Endodermal cell (in vitro differentiated cells): ENCODE results near the gene CCDC122. TPM values are rescaled to one million over a fixed set of nuclear protein-coding genes. Genes with fewer than 3 reads are reported as not detected.

Source experiments
- DNase-seq: peaks from one replicate; pipeline ENCODE4 v3.0.0-alpha.2; 2017
- H3K27ac ChIP-seq: 2 replicates; pipeline ENCODE4 v1.5.1; 2013; ENCODE audit warnings: mild to moderate bottlenecking, low read depth, low read length, moderate library complexity
- H3K27me3 ChIP-seq: 2 replicates; pipeline ENCODE4 v1.6.1; 2013; ENCODE audit warnings: mild to moderate bottlenecking, low read length, moderate library complexity; ENCODE audit not compliant: insufficient read depth, control insufficient read depth, poor library complexity, severe bottlenecking
- H3K36me3 ChIP-seq: 2 replicates; pipeline ENCODE4 v1.7.0; 2013; ENCODE audit warnings: mild to moderate bottlenecking, low read length, moderate library complexity; ENCODE audit not compliant: control insufficient read depth, insufficient read depth
- H3K4me1 ChIP-seq: one replicate; pipeline ENCODE4 v1.7.0; 2013; ENCODE audit warnings: low read length; ENCODE audit not compliant: control insufficient read depth, insufficient read depth
- H3K4me3 ChIP-seq: 2 replicates; pipeline ENCODE4 v1.5.1; 2013; ENCODE audit warnings: mild to moderate bottlenecking, low read length, moderate library complexity
- H3K9ac ChIP-seq: 2 replicates; pipeline ENCODE4 v1.6.1; 2013; ENCODE audit warnings: mild to moderate bottlenecking, low read length, moderate library complexity; ENCODE audit not compliant: poor library complexity, severe bottlenecking; ENCODE audit errors: extremely low read depth
- H3K9me3 ChIP-seq: 2 replicates; pipeline ENCODE4 v1.6.1; 2013; ENCODE audit warnings: mild to moderate bottlenecking, low read length, moderate library complexity; ENCODE audit not compliant: control insufficient read depth
- H3K27ac Mint-ChIP-seq: 2 replicates; pipeline ENCODE4 v1.8.0; 2020; ENCODE audit warnings: mixed read lengths
- H3K27me3 Mint-ChIP-seq: 2 replicates; pipeline ENCODE4 v1.8.0; 2021; ENCODE audit warnings: mild to moderate bottlenecking, mixed read lengths; ENCODE audit not compliant: insufficient read depth
- H3K36me3 Mint-ChIP-seq: 2 replicates; pipeline ENCODE4 v1.8.0; 2020; ENCODE audit warnings: low read depth, mixed read lengths
- H3K4me1 Mint-ChIP-seq: 2 replicates; pipeline ENCODE4 v1.8.0; 2020; ENCODE audit warnings: mixed read lengths
- H3K4me3 Mint-ChIP-seq: 2 replicates; pipeline ENCODE4 v1.8.0; 2020; ENCODE audit warnings: mild to moderate bottlenecking, moderate library complexity, mixed read lengths
- H3K9me3 Mint-ChIP-seq: 2 replicates; pipeline ENCODE4 v1.8.0; 2020; ENCODE audit warnings: mild to moderate bottlenecking, mixed read lengths
- CTCF ChIP-seq: fragments of 200-600 bp; sonication (generic); conservative IDR thresholded peaks from 2 replicates; pipeline ENCODE4 v1.5.0; 2021; ENCODE audit warnings: antibody characterized with exemption, mild to moderate bottlenecking
- WGBS, 2 experiments: methylation state at CpG; one replicate each; pipeline versions ENCODE4 v1.1.5 to v1.1.7; 2013; ENCODE audit warnings: missing lambda C conversion rate in 2 of 2, mixed read lengths in 1 of 2; ENCODE audit not compliant: insufficient coverage in 1 of 2, insufficient read length in 1 of 2; 5-methylcytosine and 5-hydroxymethylcytosine counted together
- total RNA-seq, 2 donors: library from RNA; stranded (reverse); fragmentation: NEBNext Ultra II Directional in 1 of 2; extraction: Animal tissue kit (Norgen Biotek cat#: 25700) in 1 of 2; gene quantifications; 2 replicates in 1 of 2; 3 replicates in 1 of 2; pipeline ENCODE4 v1.2.1, GENCODE V29; 2021

CCDC122 gene
- total RNA-seq, 2 donors from 2014 or later = 10.2 to 11.5 TPM

- Histone ChIP-seq H3K27me3 (no peaks in the 10 kb centered on the region), H3K27ac (no peak overlapping the region), H3K9ac (no peak overlapping the region), H3K4me1 (no peaks in the 10 kb centered on the region), H3K9me3 (no peaks in the 10 kb centered on the region), H3K36me3 (no peaks in the 10 kb centered on the region), H3K4me3 (no peak overlapping the region)
- H3K9me3 Mint-ChIP-seq = no peaks in the 10 kb centered on the region
- no peaks in the 10 kb centered on the region for H3K4me1 Mint-ChIP-seq
- no peak overlapping the region for H3K4me3 Mint-ChIP-seq
- WGBS, 2 experiments = 67 to 73% methylated on average over 3 of the region's 3 CpGs
- peaks cover 13% of the 10 kb centered on the region for H3K27me3 Mint-ChIP-seq
- TF ChIP-seq CTCF = no peak
- H3K27ac Mint-ChIP-seq = no peak overlapping the region
- no peak for DNase-seq
- H3K36me3 Mint-ChIP-seq = no peaks in the 10 kb centered on the region
These were observed 81.7 kb downstream of the CCDC122 start for GRCh38 chr13:43797869-43798268.

GRCh38 chr13:43797159-43797558 is 82.4 kb downstream of the CCDC122 start:
- Histone ChIP-seq H3K9ac (no peak overlapping the region), H3K4me1 (no peaks in the 10 kb centered on the region), H3K4me3 (no peak overlapping the region), H3K36me3 (no peaks in the 10 kb centered on the region), H3K27me3 (no peaks in the 10 kb centered on the region), H3K9me3 (no peaks in the 10 kb centered on the region), H3K27ac (no peak overlapping the region)
- Mint-ChIP-seq H3K9me3 (no peaks in the 10 kb centered on the region), H3K27me3 (peaks cover 13% of the 10 kb centered on the region), H3K27ac (no peak overlapping the region), H3K4me1 (no peaks in the 10 kb centered on the region), H3K36me3 (no peaks in the 10 kb centered on the region), H3K4me3 (no peak overlapping the region)
- no peak for DNase-seq
- no peak for TF ChIP-seq CTCF
- WGBS, 2 experiments = 93% methylated on average over 1 of the region's 1 CpG; no CpG with 5 or more reads in 1 of the 2 experiments

- H3K27ac ChIP-seq = no peak overlapping the region
- no peak overlapping the region for H3K9ac ChIP-seq
- H3K9me3 Mint-ChIP-seq = no peaks in the 10 kb centered on the region
- no peak overlapping the region for H3K27ac Mint-ChIP-seq
- H3K36me3 Mint-ChIP-seq = no peaks in the 10 kb centered on the region
- H3K4me3 ChIP-seq = no peak overlapping the region
- no peak overlapping the region for H3K4me3 Mint-ChIP-seq
- peaks cover 20% of the 10 kb centered on the region for H3K27me3 Mint-ChIP-seq
- no peaks in the 10 kb centered on the region for H3K4me1 Mint-ChIP-seq
- no peaks in the 10 kb centered on the region for H3K36me3 ChIP-seq
- no peaks in the 10 kb centered on the region for H3K4me1 ChIP-seq
- no peak for TF ChIP-seq CTCF
- peaks cover 5% of the 10 kb centered on the region for H3K27me3 ChIP-seq
- no peak for DNase-seq
- no peaks in the 10 kb centered on the region for H3K9me3 ChIP-seq
These were observed 85.1 kb downstream of the CCDC122 start for GRCh38 chr13:43794416-43794815.
